WTC11 (cell line): ENCODE results near the gene RASA2.

Experiments used
- CREM ChIP-seq: sonication (generic); formaldehyde crosslinking; IDR thresholded peaks from 2 replicates; pipeline ENCODE4 v1.8.1; 2022; ENCODE audit warnings: mild to moderate bottlenecking, missing genetic modification reagents, moderate library complexity
- JUN ChIP-seq: sonication (generic); formaldehyde crosslinking; IDR thresholded peaks from 2 replicates; pipeline ENCODE4 v1.8.0; 2023; ENCODE audit warnings: mild to moderate bottlenecking, missing genetic modification reagents
- NR3C1 ChIP-seq: sonication (generic); formaldehyde crosslinking; conservative IDR thresholded peaks from 2 replicates; pipeline ENCODE4 v1.8.1; 2023; ENCODE audit warnings: low read depth, mild to moderate bottlenecking, missing genetic modification reagents
- SP1 ChIP-seq: sonication (generic); formaldehyde crosslinking; conservative IDR thresholded peaks from 2 replicates; pipeline ENCODE4 v1.8.1; 2022; ENCODE audit warnings: missing genetic modification reagents
- ZNF423 ChIP-seq: fragments of 250-450 bp; sonication (Bioruptor Pico); IDR thresholded peaks from 2 replicates; pipeline ENCODE4 v2.1.2; 2022; ENCODE audit warnings: mild to moderate bottlenecking, moderate library complexity
- TF ChIP-seq, protein P1 (sequence below): fragments of 200-600 bp; IDR thresholded peaks from 2 replicates; pipeline ENCODE4 v1.8.0; 2022; ENCODE audit warnings: antibody characterized with exemption
- TF ChIP-seq, protein P2 (sequence below): fragments of 250-450 bp; sonication (Bioruptor Pico); IDR thresholded peaks from 2 replicates; pipeline ENCODE4 v1.8.0; 2021; ENCODE audit warnings: mild to moderate bottlenecking
- TF ChIP-seq, protein P3 (sequence below): sonication (generic); formaldehyde crosslinking; IDR thresholded peaks from 2 replicates; pipeline ENCODE4 v1.8.1; 2023; ENCODE audit warnings: mild to moderate bottlenecking, missing genetic modification reagents

DNA sequence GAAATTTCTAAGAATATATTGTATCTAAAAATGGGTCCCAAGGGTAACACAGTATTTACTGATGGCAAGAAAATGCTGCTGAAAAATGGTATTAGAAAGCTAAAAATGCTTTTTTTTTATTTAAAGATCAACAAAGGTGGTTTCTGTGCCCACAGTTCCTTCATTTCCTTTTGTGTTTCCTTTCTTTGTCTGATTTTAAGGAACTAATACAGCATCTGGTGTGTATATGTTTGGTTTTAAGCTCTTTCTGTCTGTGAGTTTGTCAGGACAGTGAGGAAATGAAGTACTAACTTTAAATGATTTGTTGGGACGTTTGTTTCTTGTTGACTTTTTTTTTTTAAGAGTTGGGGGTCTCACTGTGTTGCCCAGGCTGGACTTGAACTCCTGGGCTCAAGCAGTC is 38.2 kb downstream of the RASA2 start:
- TF ChIP-seq CREM (no peak), JUN (CRISPR knock-in tag) (no peak), SP1 (CRISPR knock-in tag) (no peak), ZNF423 (CRISPR knock-in tag) (no peak), NR3C1 (no peak)
- TF ChIP-seq, protein P1, sequence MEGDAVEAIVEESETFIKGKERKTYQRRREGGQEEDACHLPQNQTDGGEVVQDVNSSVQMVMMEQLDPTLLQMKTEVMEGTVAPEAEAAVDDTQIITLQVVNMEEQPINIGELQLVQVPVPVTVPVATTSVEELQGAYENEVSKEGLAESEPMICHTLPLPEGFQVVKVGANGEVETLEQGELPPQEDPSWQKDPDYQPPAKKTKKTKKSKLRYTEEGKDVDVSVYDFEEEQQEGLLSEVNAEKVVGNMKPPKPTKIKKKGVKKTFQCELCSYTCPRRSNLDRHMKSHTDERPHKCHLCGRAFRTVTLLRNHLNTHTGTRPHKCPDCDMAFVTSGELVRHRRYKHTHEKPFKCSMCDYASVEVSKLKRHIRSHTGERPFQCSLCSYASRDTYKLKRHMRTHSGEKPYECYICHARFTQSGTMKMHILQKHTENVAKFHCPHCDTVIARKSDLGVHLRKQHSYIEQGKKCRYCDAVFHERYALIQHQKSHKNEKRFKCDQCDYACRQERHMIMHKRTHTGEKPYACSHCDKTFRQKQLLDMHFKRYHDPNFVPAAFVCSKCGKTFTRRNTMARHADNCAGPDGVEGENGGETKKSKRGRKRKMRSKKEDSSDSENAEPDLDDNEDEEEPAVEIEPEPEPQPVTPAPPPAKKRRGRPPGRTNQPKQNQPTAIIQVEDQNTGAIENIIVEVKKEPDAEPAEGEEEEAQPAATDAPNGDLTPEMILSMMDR, result no peak
- TF ChIP-seq, protein P2, sequence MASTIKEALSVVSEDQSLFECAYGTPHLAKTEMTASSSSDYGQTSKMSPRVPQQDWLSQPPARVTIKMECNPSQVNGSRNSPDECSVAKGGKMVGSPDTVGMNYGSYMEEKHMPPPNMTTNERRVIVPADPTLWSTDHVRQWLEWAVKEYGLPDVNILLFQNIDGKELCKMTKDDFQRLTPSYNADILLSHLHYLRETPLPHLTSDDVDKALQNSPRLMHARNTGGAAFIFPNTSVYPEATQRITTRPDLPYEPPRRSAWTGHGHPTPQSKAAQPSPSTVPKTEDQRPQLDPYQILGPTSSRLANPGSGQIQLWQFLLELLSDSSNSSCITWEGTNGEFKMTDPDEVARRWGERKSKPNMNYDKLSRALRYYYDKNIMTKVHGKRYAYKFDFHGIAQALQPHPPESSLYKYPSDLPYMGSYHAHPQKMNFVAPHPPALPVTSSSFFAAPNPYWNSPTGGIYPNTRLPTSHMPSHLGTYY (CRISPR knock-in tag), result no peak
- TF ChIP-seq, protein P3, sequence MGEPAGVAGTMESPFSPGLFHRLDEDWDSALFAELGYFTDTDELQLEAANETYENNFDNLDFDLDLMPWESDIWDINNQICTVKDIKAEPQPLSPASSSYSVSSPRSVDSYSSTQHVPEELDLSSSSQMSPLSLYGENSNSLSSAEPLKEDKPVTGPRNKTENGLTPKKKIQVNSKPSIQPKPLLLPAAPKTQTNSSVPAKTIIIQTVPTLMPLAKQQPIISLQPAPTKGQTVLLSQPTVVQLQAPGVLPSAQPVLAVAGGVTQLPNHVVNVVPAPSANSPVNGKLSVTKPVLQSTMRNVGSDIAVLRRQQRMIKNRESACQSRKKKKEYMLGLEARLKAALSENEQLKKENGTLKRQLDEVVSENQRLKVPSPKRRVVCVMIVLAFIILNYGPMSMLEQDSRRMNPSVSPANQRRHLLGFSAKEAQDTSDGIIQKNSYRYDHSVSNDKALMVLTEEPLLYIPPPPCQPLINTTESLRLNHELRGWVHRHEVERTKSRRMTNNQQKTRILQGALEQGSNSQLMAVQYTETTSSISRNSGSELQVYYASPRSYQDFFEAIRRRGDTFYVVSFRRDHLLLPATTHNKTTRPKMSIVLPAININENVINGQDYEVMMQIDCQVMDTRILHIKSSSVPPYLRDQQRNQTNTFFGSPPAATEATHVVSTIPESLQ, result no peak
